GM19397 (cell line): ENCODE data around the gene NEDD8.

Experiments
- ATAC-seq: cut with Tn5 transposase; IDR thresholded peaks from one replicate; pipeline ENCODE4 v1.9.1; 2021; ENCODE audit warnings: mild to moderate bottlenecking, moderate library complexity; ENCODE audit not compliant: unreplicated experiment

NEDD8 gene

GRCh38 chr14:24198814-24199524 is 33.2 kb downstream of the NEDD8 start:
- ATAC-seq = no peak

GRCh38 chr14:24197056-24197450 is 35.1 kb downstream of the NEDD8 start:
- no peak for ATAC-seq

- ATAC-seq = no peak
These were observed 35.8 kb downstream of the NEDD8 start for GRCh38 chr14:24196071-24197055.

GRCh38 chr14:24195186-24196070 is 36.7 kb downstream of the NEDD8 start, which contains the start of gene TM9SF1:
TSS of gene TM9SF1 (minus strand) at chr14:24195441. CDS start at chr14:24195019, 422 bp downstream.
- peak; percentile 89 for ATAC-seq

GRCh38 chr14:24194873-24195185 is 37.3 kb downstream of the NEDD8 start:
- ATAC-seq = no peak

GRCh38 chr14:24194186-24194872 is 37.8 kb downstream of the NEDD8 start:
- ATAC-seq = no peak

- ATAC-seq = no peak
These were observed 39.2 kb downstream of the NEDD8 start for GRCh38 chr14:24192933-24193332.

GRCh38 chr14:24190416-24190815 is 41.8 kb downstream of the NEDD8 start:
- no peak for ATAC-seq

GRCh38 chr14:24189460-24189859 is 42.7 kb downstream of the NEDD8 start:
- ATAC-seq = no peak

GRCh38 chr14:24189059-24189375 is 43.1 kb downstream of the NEDD8 start:
- no peak for ATAC-seq

- peak; percentile 84 for ATAC-seq
These were observed 43.7 kb downstream of the NEDD8 start, which contains the start of gene IPO4 for GRCh38 chr14:24188251-24189058. TSS of gene IPO4 (minus strand) at chr14:24188816. CDS start at chr14:24188787, 29 bp downstream.

GRCh38 chr14:24187539-24187915 is 44.6 kb downstream of the NEDD8 start:
- ATAC-seq = no peak

GRCh38 chr14:24186831-24187538 is 45.2 kb downstream of the NEDD8 start:
- ATAC-seq = no peak

- ATAC-seq = no peak
These were observed 46.4 kb downstream of the NEDD8 start for GRCh38 chr14:24185741-24186140.

GRCh38 chr14:24185026-24185425 is 47.1 kb downstream of the NEDD8 start:
- ATAC-seq = no peak

- ATAC-seq = no peak
These were observed 47.8 kb downstream of the NEDD8 start for GRCh38 chr14:24184104-24184970.

- ATAC-seq = no peak
These were observed 49.1 kb downstream of the NEDD8 start for GRCh38 chr14:24183014-24183481.
